Effector CD8-positive, alpha-beta T cell (primary cell): ENCODE results near the gene RNH1.

Experiments used
- DNase-seq: peaks from one replicate; lab custom pipeline; 2025; lab: John Stamatoyannopoulos, UW
- total RNA-seq, 4 experiments: gene quantifications; one replicate each; lab custom pipeline; 2026; lab: John Stamatoyannopoulos, UW

RNH1 gene
- 110 to 174 (median 118) reads per million in 4 experiments for total RNA-seq

GRCh38 chr11:506995-507726 is at the start of gene RNH1:
TSS of gene RNH1 (minus strand) at chr11:507242. CDS start at chr11:502162, 5,080 bp downstream.
- DNase-seq = peak; percentile 99

DNA sequence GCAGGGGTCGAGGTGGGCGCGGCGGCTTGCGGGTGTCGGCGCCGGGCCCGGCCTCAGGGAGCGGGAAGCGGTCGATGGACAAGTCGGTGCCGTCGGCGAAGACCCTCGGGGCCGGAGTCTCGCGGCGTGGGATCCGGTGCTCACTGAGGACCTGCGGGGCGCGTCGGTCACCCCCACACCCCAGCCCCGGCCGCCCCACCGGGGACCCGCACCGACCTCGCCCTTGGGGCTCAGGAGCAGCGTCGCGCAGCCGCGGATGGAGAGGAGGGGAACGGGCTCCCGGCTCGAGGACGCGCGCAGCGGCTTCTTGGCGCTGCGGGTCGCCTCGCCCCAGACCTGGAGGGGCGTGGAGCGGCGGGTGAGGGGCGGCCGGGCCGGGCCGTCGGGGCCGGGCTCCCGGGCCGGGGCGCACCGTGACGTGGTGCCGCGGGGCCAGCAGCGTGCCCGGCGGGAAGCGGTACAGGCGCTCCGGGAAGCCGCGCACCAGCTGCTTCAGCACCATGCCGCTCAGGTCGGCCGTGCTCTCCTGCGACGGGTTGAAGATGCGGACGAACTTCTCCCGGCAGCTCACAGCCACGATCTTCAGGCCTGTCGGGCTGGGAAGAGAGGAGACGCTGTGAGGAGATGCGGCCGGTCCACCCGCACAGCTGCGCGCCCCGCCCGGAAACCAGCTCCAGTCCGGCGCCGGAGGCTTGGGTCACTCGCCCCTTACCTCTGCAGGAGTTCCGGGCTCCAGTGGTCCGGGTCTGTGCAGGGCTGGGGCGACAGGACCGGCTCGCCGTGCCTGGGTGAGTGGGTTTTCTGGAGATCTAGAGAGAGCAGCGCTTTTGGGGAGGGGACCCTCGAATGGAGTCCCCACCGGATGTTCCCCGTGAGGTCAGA is 49.0 kb upstream of the RNH1 start:
- DNase-seq = no peak

DNA sequence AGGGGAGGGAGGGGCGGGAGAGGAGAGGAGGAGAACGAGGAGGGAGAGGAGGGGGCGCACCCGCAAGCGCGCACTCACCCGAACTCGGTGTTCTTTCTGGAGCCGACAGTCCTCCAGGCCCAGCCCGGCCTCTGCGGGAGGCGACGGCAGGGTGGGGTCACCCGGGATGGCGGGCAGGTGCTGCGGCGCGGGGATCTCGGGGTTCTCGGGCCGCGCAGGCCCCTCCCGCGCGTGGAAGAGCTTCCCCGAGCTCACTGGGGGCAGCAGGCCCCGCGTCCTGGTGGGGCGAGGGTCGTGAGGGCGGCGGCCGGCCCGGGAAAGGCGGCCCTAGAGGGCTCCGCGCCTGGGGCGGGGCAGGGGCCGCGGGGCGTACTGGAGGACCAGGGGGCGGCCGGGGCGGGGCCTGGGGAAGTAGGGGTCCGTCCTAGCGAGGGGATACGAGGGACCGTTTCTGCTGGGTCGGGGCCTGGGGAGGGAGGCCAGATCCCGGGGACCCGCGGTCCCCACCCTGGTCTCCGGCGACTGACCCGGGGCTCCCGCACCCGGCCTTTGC is 48.3 kb upstream of the RNH1 start:
- DNase-seq = no peak

DNA sequence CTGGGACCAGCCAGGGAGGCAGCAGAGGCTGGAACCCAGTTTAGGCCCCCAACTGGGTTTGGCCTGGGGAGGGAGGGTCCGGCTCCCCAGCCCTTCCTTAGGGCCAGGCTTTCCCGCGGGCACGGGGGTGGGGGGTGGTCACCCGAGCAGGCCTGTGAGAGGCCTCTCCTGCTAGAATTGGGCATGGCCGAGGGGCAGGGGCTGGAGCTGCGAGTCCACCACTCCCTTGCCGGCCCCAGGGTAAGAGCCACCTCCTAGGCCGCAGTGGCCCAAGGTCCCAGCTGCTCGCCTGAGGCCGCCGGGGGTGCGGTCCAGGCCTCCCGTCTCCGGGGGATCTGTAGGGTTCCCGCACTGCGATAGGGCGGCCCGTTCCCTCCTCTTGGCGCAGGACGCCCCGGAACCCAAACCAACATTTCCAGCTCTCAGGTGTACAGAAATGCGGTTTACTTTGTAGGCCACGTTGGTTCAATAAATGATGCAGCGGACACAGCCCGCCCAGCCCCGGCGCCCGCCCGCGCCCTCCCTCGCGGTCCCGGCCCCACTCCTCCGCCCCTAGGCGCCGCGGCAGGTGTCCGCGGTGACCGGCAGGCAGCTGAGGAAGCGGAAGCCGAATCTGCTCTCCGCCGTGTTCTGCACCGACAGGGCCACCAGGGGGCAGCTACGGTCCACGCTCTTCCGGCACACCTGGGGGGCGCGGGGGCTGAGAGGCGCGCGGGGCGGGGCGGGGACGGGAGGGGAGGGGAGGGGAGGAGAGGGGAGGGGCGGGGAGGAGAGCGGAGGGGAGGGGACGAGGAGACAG is 47.6 kb upstream of the RNH1 start:
- peak; percentile 58 for DNase-seq

DNA sequence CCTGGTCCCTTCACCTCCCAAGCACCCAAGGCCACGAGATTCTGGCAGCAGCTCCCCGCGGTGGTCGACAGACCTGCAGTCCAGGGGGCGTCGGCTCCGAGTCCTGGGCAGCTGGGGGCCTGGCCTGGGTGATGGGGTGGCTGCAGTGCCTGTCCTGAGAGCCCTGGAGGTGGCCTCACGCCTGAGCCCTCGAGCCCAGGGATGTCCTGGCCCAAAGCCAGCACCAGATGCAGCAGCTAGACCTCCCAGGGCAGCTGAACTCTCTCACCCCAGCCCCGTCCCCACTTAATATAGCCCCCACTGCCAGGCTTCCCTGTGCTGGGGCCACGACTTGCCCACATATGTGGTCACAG is 46.9 kb upstream of the RNH1 start:
- no peak for DNase-seq

DNA sequence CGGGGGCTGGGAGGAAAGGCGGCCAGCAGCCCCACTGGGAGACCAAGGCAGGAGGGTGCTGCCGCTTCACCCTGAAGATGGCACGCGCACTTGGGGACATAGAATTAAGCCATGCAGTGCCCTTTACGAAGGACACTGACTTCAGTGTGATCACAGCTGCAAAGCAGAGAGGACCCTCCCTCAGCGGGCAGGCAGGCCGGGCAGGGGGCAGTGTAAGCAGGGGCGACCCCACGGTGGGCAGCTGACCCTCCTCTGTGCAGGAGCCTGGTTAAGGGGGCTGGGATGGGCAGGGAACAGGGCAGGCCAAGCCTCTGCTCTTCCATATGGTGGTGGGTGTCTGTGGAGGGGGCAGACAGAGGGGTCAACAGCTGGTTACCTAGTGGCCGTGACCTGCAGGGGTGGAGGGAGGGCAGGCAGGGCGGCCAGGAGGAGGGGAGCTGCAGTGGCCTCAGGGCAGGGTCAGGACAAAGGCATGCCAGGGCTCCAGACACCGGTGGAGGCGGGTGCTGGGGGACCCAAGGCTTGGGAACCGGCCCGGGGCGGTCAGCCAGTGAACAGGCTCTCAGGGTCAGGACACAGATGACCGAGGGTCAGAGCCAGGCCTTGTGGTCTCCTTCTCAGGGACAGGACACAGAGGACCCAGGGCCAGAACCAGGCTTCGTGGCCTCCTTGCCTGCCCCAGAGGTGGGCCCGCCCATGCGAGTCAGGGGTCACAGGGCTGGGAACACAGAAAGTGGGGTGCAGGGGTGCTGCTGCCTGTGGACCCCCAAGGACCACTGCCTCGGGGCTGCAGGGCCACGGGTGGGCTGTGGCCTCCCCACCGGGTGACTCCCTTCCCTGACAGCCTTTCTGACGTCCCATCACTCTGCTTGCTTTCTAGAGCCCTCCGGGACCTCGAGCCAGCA is 46.3 kb upstream of the RNH1 start:
- DNase-seq = no peak

- no peak for DNase-seq
These were observed 44.6 kb upstream of the RNH1 start for GRCh38 chr11:551596-551995.

- DNase-seq = no peak
These were observed 44.1 kb upstream of the RNH1 start for GRCh38 chr11:551131-551530.

- no peak for DNase-seq
These were observed 43.7 kb upstream of the RNH1 start for GRCh38 chr11:550746-551085.

- no peak for DNase-seq
These were observed 43.1 kb upstream of the RNH1 start for GRCh38 chr11:550021-550745.

- no peak for DNase-seq
These were observed 41.9 kb upstream of the RNH1 start for GRCh38 chr11:548700-549603.

GRCh38 chr11:545171-545570 is 38.1 kb upstream of the RNH1 start:
- no peak for DNase-seq

GRCh38 chr11:544817-545166 is 37.8 kb upstream of the RNH1 start:
- no peak for DNase-seq

GRCh38 chr11:541433-541885 is 34.4 kb upstream of the RNH1 start:
- no peak for DNase-seq

GRCh38 chr11:540583-541432 is 33.8 kb upstream of the RNH1 start:
- DNase-seq = no peak

DNA sequence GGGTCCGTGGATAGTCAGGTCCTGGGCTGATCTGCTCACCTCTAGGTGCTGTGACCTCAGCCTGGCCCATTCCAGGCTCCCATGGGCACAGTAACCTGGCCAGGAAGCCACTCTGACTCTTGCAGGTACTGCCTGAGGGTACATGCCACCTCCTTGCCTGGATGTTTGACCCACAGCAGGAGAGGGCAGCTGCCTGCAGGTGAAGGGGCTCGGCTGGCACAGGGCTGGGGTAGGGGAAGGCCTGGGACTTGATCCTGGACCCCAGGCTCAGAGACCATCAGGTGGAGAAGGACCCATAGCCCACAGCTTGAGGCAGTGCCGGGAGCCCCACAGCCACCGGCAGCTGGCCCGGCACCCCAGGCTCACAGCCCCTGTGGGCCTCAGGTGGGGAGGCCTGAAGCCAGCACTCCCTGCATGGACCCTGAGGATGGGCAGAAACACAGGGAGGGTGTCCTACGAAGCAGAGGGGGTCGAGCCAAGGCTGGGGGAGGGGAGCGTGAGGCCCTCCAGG is 33.0 kb upstream of the RNH1 start:
- DNase-seq = no peak

GRCh38 chr11:538431-539051 is 31.5 kb upstream of the RNH1 start:
- DNase-seq = no peak
